GM18873 (cell line): Measurements from ENCODE around the gene ZFHX3.

Experiments used
- ATAC-seq: cut with Tn5 transposase; IDR thresholded peaks from one replicate; pipeline ENCODE4 v1.9.1; 2021; ENCODE audit warnings: mild to moderate bottlenecking, moderate library complexity, moderate number of reproducible peaks; ENCODE audit not compliant: unreplicated experiment, low FRiP score

ZFHX3 gene

DNA sequence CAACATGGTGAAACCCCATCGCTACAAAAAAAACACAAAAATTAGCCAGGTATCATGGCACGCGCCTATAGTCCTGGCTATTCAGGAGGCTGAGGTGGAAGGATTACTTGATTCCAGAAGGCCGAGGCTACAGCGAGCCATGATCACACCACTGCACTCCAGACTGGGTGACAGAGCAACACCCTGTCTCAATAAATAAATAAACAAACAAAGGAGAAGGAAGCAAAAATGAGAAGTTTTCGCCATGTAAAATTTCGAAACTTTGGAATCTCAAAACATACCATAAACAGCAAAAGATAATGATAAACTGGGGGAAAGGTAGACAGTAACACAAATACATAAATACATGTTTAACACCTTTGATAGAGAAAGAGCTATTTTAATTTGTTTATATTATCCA lies 130.9 kb downstream of the ZFHX3 start:
- ATAC-seq = no peak

GRCh38 chr16:72915331-72915730 lies 132.6 kb downstream of the ZFHX3 start:
- ATAC-seq = no peak

- ATAC-seq = no peak
Measured at GRCh38 chr16:72913551-72913950, 134.4 kb downstream of the ZFHX3 start.

DNA sequence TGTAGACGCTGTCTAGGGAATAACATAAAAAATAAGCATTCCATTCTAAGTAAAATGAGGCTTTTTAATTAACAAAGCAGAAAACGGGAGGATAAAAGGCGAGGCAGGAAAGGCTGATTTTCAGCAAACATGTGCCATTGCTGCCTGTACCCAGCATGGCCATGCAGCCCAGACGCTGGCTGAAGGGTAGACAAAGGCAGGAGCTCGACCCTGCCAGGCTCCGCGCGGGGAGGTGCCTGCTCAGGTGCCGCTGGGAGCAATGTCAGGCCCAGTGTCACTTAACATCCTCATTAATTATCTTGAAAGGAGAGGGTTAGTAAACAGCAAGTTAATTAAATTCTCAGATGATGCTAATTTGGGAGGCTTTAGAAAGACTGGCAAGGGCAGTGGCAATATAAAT lies 136.0 kb downstream of the ZFHX3 start:
- no peak for ATAC-seq

DNA sequence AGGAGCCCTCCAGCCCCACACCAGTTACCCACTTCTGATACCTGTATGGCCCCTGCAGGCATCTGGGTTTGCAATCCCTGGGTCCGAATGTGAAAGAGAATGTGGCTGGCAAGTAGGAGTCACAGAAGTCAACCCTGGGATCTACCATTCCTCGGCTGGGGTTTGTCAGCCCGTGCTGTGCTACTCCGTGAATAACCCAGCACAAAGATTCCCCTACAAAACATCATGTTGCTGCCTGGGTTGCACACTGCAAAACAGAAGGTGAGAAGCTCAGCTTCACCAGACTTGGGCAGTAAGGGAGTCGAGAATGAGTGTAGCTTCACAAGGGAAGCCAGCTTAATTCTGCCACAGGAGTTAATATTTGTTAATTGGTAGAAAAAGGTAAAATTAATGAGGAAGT lies 137.1 kb downstream of the ZFHX3 start:
- no peak for ATAC-seq

- no peak for ATAC-seq
Measured at GRCh38 chr16:72910381-72910780, 137.5 kb downstream of the ZFHX3 start.

- ATAC-seq = no peak
Measured at GRCh38 chr16:72909196-72909595, 138.7 kb downstream of the ZFHX3 start.

GRCh38 chr16:72908362-72909167 lies 139.4 kb downstream of the ZFHX3 start:
- ATAC-seq = no peak

DNA sequence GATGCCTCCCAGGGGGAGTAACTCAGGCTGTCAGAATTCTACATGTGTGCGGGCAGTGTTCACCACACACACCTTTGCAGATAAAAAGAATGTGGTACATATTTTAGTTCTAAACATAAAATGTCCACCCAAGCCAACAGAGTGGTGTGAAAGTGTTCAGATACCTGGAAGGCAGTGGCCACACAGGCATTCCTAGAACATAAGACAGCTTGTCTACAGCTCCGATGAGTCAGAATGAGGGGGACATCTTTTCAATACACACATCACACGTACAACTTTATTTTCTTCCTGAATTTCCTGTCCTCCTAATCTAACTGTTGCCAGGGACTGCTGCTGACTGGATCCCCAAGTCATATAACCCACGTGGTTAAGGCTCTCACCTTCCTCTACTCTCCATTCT lies 142.3 kb downstream of the ZFHX3 start:
- no peak for ATAC-seq

- no peak for ATAC-seq
Measured at GRCh38 chr16:72903176-72903575, 144.8 kb downstream of the ZFHX3 start.

- ATAC-seq = no peak
Measured at GRCh38 chr16:72902206-72902605, 145.7 kb downstream of the ZFHX3 start.

DNA sequence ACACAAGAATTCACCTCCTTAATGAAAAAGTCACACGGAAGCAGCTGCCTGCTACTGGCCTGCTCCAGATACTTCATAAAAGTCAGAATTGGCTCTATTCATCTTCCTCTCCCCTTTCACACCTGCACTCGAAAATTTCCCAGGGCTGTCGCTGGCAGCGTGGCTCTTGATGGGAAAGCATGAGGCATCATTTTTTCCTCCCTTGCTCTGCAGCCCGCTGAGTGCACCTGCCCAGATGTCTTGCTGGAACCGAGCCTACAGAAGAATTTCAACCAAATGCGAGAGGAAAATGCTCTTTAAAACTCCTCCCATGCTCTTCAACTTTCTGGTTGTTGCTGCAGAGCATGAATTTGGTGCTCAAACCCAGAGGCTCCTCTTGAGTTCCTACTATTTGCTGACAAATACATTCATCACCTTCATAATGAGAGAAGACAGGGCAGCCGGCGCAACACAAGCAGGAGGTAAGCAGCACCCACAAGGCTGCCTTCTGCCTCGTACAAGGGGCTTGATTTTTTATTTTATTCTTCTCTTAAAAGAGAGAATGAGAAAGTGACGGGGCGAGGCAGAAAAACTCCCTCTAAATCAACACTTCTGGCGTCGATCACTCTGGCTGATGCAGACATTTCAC lies 146.8 kb downstream of the ZFHX3 start:
- ATAC-seq = no peak

GRCh38 chr16:72898216-72898825 lies 149.6 kb downstream of the ZFHX3 start:
- no peak for ATAC-seq

GRCh38 chr16:72897707-72898106 lies 150.2 kb downstream of the ZFHX3 start:
- no peak for ATAC-seq

DNA sequence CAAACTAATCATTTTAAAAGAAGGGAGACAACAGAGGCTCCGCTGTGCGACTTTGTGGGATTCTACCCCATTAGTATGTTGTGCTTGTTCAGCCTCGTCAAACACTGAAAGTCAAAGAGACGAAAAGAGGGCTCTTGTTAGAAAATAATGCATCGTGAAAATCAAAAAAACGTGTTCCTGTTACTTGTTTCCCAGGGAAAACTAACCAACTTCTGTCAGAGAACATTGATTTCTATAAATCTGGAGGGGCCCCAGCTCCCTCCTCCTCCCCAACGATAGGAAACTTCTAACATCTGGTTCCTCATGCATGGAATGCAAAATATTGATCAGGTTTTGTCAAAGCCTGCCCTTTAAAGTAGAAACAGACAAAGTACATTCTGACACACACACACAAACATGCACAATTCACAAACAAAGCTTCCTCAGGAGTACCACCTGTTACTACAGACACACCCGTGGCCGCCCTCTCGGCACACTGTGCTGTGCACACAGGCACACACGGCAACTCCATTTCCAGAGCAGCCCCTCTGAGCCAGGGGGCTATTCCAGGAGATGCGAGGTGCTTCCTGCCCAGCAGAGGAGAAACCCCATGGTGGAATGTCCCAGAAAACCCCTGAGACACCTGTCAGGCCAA lies 151.3 kb downstream of the ZFHX3 start:
- no peak for ATAC-seq

- ATAC-seq = no peak
Measured at GRCh38 chr16:72895951-72896350, 152.0 kb downstream of the ZFHX3 start.

- no peak for ATAC-seq
Measured at GRCh38 chr16:72894293-72895151, 153.4 kb downstream of the ZFHX3 start.

- ATAC-seq = no peak
Measured at GRCh38 chr16:72891291-72892227, 156.4 kb downstream of the ZFHX3 start.

DNA sequence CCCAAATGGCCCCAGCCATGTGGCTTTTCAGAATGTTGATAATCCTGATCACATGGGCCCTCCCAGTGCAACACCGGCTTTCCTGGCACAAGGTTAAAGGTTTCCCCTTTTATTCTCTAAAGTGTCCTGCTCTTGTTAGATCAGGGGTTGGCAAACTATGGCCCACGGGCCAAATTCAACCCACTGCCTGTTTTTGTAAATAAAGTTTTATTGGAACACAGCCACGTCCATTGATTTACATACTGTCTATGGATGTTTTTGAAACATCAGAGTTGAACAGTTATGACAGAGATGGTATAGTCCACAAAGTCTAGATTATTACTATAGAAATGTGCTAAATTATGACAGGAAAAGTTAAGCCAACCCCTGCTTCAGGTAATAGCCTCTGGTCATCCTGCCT lies 157.3 kb downstream of the ZFHX3 start:
- no peak for ATAC-seq
